Epidermal melanocyte (primary cell): ENCODE data around the gene CLCN3.
"Not testable (repeated sequence)": the region's sequence is repeated elsewhere in the genome, so short reads cannot be mapped to it uniquely, and the experiment has no call there.

Source experiments
- DNase-seq: peaks from one replicate; pipeline ENCODE4 v3.0.0; 2011; ENCODE audit warnings: low spot score; ENCODE audit not compliant: insufficient read length

The CLCN3 gene

GRCh38 chr4:169655401-169655800 is 35.0 kb downstream of the CLCN3 start:
- no peak for DNase-seq

GRCh38 chr4:169657470-169658107 is 37.2 kb downstream of the CLCN3 start:
- no peak for DNase-seq

GRCh38 chr4:169658196-169658595 is 37.8 kb downstream of the CLCN3 start:
- DNase-seq: no peak

- DNase-seq: no peak
Measured at GRCh38 chr4:169658975-169659715, 38.8 kb downstream of the CLCN3 start.

GRCh38 chr4:169659716-169660670 is 39.6 kb downstream of the CLCN3 start:
- DNase-seq: peak; percentile 73

GRCh38 chr4:169660929-169661328 is 40.6 kb downstream of the CLCN3 start:
- no peak for DNase-seq

- no peak for DNase-seq
Measured at GRCh38 chr4:169661761-169662160, 41.4 kb downstream of the CLCN3 start.

- DNase-seq: no peak
Measured at GRCh38 chr4:169662206-169662605, 41.8 kb downstream of the CLCN3 start.

- DNase-seq: no peak
Measured at GRCh38 chr4:169663402-169663801, 43.0 kb downstream of the CLCN3 start.

GRCh38 chr4:169663831-169664230 is 43.5 kb downstream of the CLCN3 start:
- no peak for DNase-seq

- DNase-seq: no peak
Measured at GRCh38 chr4:169664615-169665014, 44.2 kb downstream of the CLCN3 start.

GRCh38 chr4:169665046-169665737 is 44.8 kb downstream of the CLCN3 start:
- no peak for DNase-seq

GRCh38 chr4:169668069-169668721 is 47.8 kb downstream of the CLCN3 start:
- DNase-seq: no peak

- DNase-seq: no peak
Measured at GRCh38 chr4:169675825-169676224, 55.4 kb downstream of the CLCN3 start.

GRCh38 chr4:169677150-169677748 is 56.9 kb downstream of the CLCN3 start:
- DNase-seq: no peak

- not testable (repeated sequence) for DNase-seq
Measured at GRCh38 chr4:169678486-169678885, 58.1 kb downstream of the CLCN3 start.

- not testable (repeated sequence) for DNase-seq
Measured at GRCh38 chr4:169678951-169679591, 58.7 kb downstream of the CLCN3 start.

- no peak for DNase-seq
Measured at GRCh38 chr4:169682372-169683047, 62.1 kb downstream of the CLCN3 start.

GRCh38 chr4:169689681-169690080 is 69.3 kb downstream of the CLCN3 start:
- no peak for DNase-seq
